Measurements from ENCODE around the gene VPS39. TPM values are rescaled to one million over a fixed set of nuclear protein-coding genes. Genes with fewer than 3 reads are reported as not detected.

VPS39 gene
- total RNA-seq, 3 donors from 2014 or later (not counting 1 experiment from before 2014, with no cell fraction given) = 104 to 115 (median 112) TPM

GRCh38 chr15:42228036-42228435 lies 19.9 kb upstream of the VPS39 start:
- H3K4me3 Mint-ChIP-seq = no peak overlapping the region
- Histone ChIP-seq H3K9me3 (ENCODE audit: control insufficient read depth, insufficient read depth, low read length) (no peaks in the 10 kb centered on the region), H3K27me3 (ENCODE audit: control insufficient read depth, insufficient read depth, low read length) (no peaks in the 10 kb centered on the region), H3K4me1 (ENCODE audit: control insufficient read depth, insufficient read depth, low read length) (no peaks in the 10 kb centered on the region), H3K27ac (ENCODE audit: low read length) (no peak overlapping the region), H3K4me3 (ENCODE audit: low read length) (no peak overlapping the region), H3K36me3 (ENCODE audit: control insufficient read depth, insufficient read depth, low read length) (peaks cover 74% of the 10 kb centered on the region)
- intact Hi-C loops (cut with micrococcal nuclease) = no loop called here
- H3K4me1 Mint-ChIP-seq = no peaks in the 10 kb centered on the region
- ATAC-seq = no peak
- H3K36me3 Mint-ChIP-seq = peaks cover 10% of the 10 kb centered on the region
- TF ChIP-seq, protein P1, sequence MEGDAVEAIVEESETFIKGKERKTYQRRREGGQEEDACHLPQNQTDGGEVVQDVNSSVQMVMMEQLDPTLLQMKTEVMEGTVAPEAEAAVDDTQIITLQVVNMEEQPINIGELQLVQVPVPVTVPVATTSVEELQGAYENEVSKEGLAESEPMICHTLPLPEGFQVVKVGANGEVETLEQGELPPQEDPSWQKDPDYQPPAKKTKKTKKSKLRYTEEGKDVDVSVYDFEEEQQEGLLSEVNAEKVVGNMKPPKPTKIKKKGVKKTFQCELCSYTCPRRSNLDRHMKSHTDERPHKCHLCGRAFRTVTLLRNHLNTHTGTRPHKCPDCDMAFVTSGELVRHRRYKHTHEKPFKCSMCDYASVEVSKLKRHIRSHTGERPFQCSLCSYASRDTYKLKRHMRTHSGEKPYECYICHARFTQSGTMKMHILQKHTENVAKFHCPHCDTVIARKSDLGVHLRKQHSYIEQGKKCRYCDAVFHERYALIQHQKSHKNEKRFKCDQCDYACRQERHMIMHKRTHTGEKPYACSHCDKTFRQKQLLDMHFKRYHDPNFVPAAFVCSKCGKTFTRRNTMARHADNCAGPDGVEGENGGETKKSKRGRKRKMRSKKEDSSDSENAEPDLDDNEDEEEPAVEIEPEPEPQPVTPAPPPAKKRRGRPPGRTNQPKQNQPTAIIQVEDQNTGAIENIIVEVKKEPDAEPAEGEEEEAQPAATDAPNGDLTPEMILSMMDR (IDR thresholded peaks at IDR 0.05) = no peak
- no peak overlapping the region for H3K27ac Mint-ChIP-seq
- 71% methylated on average over 1 of the region's 1 CpG for WGBS (ENCODE audit: insufficient coverage)
- H3K27me3 Mint-ChIP-seq (ENCODE audit: low read depth in 2 of 2) = no peaks in the 10 kb centered on the region
- no peak for DNase-seq
- no peaks in the 10 kb centered on the region for H3K9me3 Mint-ChIP-seq

DNA sequence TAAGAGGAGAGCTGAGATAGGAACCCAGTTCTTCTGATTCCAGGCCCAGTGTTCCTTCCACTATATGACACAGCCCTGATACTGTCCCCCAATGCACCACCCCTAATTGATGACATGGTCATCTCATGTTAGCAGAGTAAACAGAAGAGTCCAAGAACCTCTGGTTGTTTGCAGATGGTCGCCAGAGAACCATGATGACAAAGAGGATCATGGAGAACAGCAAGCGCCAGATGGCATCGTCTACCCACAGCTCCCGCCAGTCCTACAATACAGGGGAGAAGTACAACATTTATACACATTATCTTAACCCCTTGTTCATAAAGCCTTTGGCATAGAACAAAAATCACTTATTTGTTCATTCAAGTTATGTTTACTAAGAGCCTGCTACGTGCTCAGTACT lies 18.5 kb upstream of the VPS39 start:
- H3K4me1 Mint-ChIP-seq = no peaks in the 10 kb centered on the region
- peaks cover 70% of the 10 kb centered on the region for H3K36me3 ChIP-seq (ENCODE audit: control insufficient read depth, insufficient read depth, low read length)

GRCh38 chr15:42220216-42220615 lies 12.1 kb upstream of the VPS39 start:
- H3K27ac ChIP-seq (ENCODE audit: low read length) = no peak overlapping the region
- Mint-ChIP-seq H3K36me3 (peaks cover 24% of the 10 kb centered on the region), H3K4me3 (no peak overlapping the region), H3K27me3 (ENCODE audit: low read depth in 2 of 2) (no peaks in the 10 kb centered on the region), H3K4me1 (peaks cover 0 to 5% of the 10 kb centered on the region in 2 donors), H3K9me3 (no peaks in the 10 kb centered on the region), H3K27ac (no peak overlapping the region)
- no peak for ATAC-seq
- TF ChIP-seq, protein P1 (IDR thresholded peaks at IDR 0.05) = no peak
- H3K36me3 ChIP-seq (ENCODE audit: control insufficient read depth, insufficient read depth, low read length) = peaks cover 64% of the 10 kb centered on the region
- no peaks in the 10 kb centered on the region for H3K27me3 ChIP-seq (ENCODE audit: control insufficient read depth, insufficient read depth, low read length)
- H3K4me3 ChIP-seq (ENCODE audit: low read length) = no peak overlapping the region
- no peak for DNase-seq
- no CpG with 5 or more reads among the region's 2 CpGs for WGBS (ENCODE audit: insufficient coverage)
- intact Hi-C loops (cut with micrococcal nuclease) = no loop called here
- H3K9me3 ChIP-seq (ENCODE audit: control insufficient read depth, insufficient read depth, low read length) = no peaks in the 10 kb centered on the region
- no peaks in the 10 kb centered on the region for H3K4me1 ChIP-seq (ENCODE audit: control insufficient read depth, insufficient read depth, low read length)

More for the DNA sequence above, 18.5 kb upstream of the VPS39 start:
- DNase-seq (no peak), ATAC-seq (no peak)
- H3K27me3 Mint-ChIP-seq (ENCODE audit: low read depth in 2 of 2) = no peaks in the 10 kb centered on the region
- Histone ChIP-seq H3K27me3 (ENCODE audit: control insufficient read depth, insufficient read depth, low read length) (no peaks in the 10 kb centered on the region), H3K9me3 (ENCODE audit: control insufficient read depth, insufficient read depth, low read length) (no peaks in the 10 kb centered on the region), H3K4me1 (ENCODE audit: control insufficient read depth, insufficient read depth, low read length) (no peaks in the 10 kb centered on the region), H3K27ac (ENCODE audit: low read length) (no peak overlapping the region), H3K4me3 (ENCODE audit: low read length) (no peak overlapping the region)
- intact Hi-C loops (cut with micrococcal nuclease) = no loop called here
- H3K4me3 Mint-ChIP-seq = no peak overlapping the region
- TF ChIP-seq, protein P1 (IDR thresholded peaks at IDR 0.05) = no peak
- no peaks in the 10 kb centered on the region for H3K9me3 Mint-ChIP-seq
- peaks cover 10% of the 10 kb centered on the region for H3K36me3 Mint-ChIP-seq
- 96% methylated on average over 5 of the region's 5 CpGs for WGBS (ENCODE audit: insufficient coverage)
- H3K27ac Mint-ChIP-seq = no peak overlapping the region

GRCh38 chr15:42218953-42219592 lies 11.0 kb upstream of the VPS39 start:
- TF ChIP-seq, protein P1 (IDR thresholded peaks at IDR 0.05) = no peak
- no peaks in the 10 kb centered on the region for H3K9me3 Mint-ChIP-seq
- Histone ChIP-seq H3K4me3 (ENCODE audit: low read length) (no peak overlapping the region), H3K4me1 (ENCODE audit: control insufficient read depth, insufficient read depth, low read length) (no peaks in the 10 kb centered on the region), H3K27ac (ENCODE audit: low read length) (no peak overlapping the region), H3K9me3 (ENCODE audit: control insufficient read depth, insufficient read depth, low read length) (no peaks in the 10 kb centered on the region), H3K36me3 (ENCODE audit: control insufficient read depth, insufficient read depth, low read length) (peaks cover 58% of the 10 kb centered on the region), H3K27me3 (ENCODE audit: control insufficient read depth, insufficient read depth, low read length) (no peaks in the 10 kb centered on the region)
- H3K4me1 Mint-ChIP-seq = peaks cover 0 to 5% of the 10 kb centered on the region in 2 donors
- H3K27me3 Mint-ChIP-seq (ENCODE audit: low read depth in 2 of 2) = no peaks in the 10 kb centered on the region
- no CpG with 5 or more reads among the region's 2 CpGs for WGBS (ENCODE audit: insufficient coverage)
- H3K36me3 Mint-ChIP-seq = peaks cover 14% of the 10 kb centered on the region
- ATAC-seq = no peak
- intact Hi-C loops (cut with micrococcal nuclease) = no loop called here
- no peak for DNase-seq
- no peak overlapping the region for H3K27ac Mint-ChIP-seq
- no peak overlapping the region for H3K4me3 Mint-ChIP-seq
